Sigmoid colon (tissue), 4 donors: ENCODE measurements around the gene TPSB2.

Source experiments
- CTCF ChIP-seq, 4 experiments: fragments of 450-650 bp in 3 of 4; fragments of 200-600 bp in 1 of 4; IDR thresholded peaks; one replicate each; pipeline ENCODE4 v1.5.1; 2016 to 2019; ENCODE audit warnings: antibody characterized with exemption in 4 of 4, mild to moderate bottlenecking in 3 of 4, moderate library complexity in 2 of 4
- EP300 ChIP-seq, 4 donors: sonication (generic); formaldehyde crosslinking; IDR thresholded peaks; one replicate each; pipeline ENCODE4 v1.6.1; 2017; ENCODE audit warnings: antibody characterized with exemption in 4 of 4
- POLR2A ChIP-seq, 2 donors: fragments of 450-650 bp; IDR thresholded peaks; one replicate each; pipeline ENCODE4 v1.6.1; 2016; ENCODE audit warnings: antibody characterized with exemption in 2 of 2, mild to moderate bottlenecking in 2 of 2, moderate library complexity in 2 of 2
- POLR2AphosphoS5 ChIP-seq, 4 donors: sonication (generic); formaldehyde crosslinking; IDR thresholded peaks; one replicate each; pipeline ENCODE4 v1.6.1; 2017; ENCODE audit warnings: antibody characterized with exemption in 4 of 4

- TF ChIP-seq CTCF (IDR thresholded peaks at IDR 0.05), result no peak
- no peak for TF ChIP-seq EP300 (IDR thresholded peaks at IDR 0.05)
- no peak for TF ChIP-seq POLR2AphosphoS5 (IDR thresholded peaks at IDR 0.05)
- TF ChIP-seq POLR2A (IDR thresholded peaks at IDR 0.05), result no peak
Measured at GRCh38 chr16:1206786-1207185, 23.2 kb downstream of the TPSB2 start.
